GM19240 (cell line): ENCODE measurements around the gene SCTR.

Experiments
- DNase-seq: peaks from one replicate; pipeline ENCODE4 v3.0.0; 2011; ENCODE audit warnings: low spot score; ENCODE audit not compliant: insufficient read length

Gene SCTR

GRCh38 chr2:119488245-119489214 is 35.8 kb downstream of the SCTR start:
- no peak for DNase-seq

GRCh38 chr2:119487434-119488244 is 36.6 kb downstream of the SCTR start:
- no peak for DNase-seq

- DNase-seq, result no peak
These were observed 37.4 kb downstream of the SCTR start for GRCh38 chr2:119486886-119487285.

DNA sequence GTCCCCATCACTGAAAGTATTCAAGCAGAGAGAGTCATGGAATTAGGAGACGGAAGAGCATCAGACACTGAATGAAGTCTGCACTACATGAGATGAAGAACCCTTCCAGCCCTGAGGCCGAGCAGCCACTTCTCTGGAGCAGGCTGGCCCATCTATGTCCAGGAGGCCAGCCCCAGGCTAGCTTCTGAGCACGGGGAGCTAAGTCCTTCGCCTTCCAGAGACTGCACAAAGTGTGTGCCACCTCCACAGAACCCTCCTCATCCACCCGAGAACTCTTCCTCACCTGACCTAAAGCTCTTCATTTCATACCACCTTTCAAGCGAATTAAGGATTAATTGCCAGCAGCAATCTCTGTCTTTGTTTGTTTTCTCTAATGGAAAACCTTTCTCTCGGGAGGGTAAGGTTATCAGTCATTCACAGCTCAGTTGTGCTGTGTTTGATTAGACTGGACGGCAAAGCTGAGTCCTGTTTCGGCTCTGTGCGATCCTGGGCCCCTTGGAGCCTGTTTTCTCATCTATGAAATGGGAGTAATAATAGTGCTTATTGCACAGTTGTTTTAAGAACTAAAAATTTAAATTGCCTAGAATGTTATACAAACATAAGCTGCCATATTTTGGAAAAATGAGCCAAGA is 38.0 kb downstream of the SCTR start:
- DNase-seq, result no peak

- DNase-seq, result no peak
These were observed 38.8 kb downstream of the SCTR start for GRCh38 chr2:119485336-119486110.

- no peak for DNase-seq
These were observed 39.4 kb downstream of the SCTR start for GRCh38 chr2:119484834-119485233.

DNA sequence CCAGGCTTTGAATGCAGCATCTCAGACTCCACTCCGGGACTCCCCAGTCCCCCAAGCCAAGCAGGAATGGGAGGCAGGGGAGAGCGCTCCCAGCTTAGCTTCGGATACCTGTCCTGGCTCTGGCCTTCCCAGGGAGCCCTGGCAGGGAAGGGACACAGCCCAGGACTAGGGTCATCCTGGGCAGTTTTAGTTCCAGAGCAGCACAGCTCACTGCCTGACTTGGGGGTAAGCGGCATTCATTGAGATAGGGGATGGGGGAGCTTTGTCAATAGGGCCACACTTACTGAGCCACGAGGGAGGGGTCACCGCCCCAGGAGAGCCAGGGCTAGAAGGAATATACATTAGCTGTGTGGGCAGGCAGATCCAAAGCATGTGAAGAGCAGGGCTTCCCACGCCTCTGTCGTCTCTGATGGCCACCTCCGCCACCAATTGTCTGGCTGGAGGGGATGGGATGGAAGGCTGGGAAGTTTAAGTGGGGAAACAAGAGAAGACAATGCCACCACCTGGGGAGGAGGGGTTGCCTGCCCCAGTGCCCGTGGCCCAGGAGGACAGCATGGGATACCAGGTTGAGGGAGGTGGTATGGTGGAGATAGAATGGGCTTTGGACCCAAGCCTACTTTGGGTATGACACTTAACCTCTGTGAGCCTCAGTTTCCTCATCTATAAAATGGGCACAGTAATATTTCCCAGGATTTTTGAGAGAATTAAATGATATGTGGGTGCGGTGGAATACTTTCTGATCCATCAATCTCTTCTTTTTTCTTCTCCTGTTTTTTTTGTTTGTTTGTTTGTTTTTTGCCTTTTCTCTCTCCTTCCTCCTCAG is 40.2 kb downstream of the SCTR start:
- DNase-seq, result no peak

DNA sequence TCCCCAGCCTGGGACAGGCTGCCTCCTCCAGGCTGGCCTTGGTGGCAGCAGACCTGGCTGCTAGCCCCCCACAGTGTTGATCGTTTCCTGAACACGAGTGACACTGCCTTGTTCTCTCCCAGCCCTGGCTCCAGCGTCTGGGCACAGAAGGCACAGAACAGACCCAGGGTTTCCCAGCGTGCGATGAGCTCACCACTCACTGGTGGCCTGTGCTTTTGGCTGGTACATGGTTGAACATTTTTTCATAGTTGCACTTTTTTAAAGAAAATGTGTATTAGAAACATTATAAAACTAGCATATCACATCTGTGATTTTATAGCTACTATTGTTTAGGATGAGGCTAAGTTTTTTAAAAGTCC is 40.9 kb downstream of the SCTR start:
- DNase-seq, result no peak

- DNase-seq, result no peak
These were observed 41.5 kb downstream of the SCTR start for GRCh38 chr2:119482481-119483394.

DNA sequence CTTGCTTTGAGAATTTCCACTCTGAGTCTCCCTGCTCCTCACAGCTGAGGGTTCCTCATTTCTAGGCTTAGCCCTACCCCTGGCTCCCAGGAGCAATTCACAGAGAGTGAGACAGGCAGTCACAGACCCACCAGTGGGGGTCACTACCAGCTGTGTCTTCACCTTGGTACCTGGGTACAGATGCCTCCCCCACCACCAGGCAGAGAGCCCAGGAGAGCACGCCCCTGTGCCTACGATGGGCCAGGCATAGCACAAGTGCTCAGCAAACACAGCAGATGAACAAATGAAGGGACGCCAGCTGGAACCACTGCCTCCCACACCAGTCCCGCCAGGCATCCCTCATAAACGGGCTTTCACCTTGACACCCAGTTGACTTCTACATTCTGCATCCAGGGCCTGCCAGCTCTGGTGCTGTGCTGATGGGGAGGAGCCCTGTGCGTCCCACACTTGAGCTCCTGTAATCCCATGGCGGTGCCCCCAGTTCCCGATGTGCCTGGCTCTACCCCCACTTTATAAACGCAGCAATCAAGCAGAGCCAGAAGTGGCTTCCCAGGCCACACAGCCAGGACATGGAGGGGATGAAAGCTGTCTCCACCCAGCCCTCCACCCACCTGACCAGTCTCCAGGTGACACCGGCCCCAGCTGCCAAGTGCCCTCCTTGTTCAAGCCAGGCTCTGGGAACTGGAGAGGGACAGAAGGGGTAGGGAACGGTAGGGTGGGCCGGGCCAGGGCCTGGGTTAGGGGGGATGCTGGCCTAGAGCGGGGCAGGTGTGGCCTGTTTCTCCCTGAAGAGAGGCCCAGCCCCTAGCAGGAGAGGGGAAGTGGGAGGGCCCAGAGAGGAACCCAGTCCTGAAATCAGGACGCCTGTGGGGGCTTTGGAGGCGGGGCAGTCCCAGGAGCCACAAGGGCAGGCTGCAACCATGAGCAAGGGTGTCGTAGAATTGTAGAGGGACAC is 42.5 kb downstream of the SCTR start:
- no peak for DNase-seq

DNA sequence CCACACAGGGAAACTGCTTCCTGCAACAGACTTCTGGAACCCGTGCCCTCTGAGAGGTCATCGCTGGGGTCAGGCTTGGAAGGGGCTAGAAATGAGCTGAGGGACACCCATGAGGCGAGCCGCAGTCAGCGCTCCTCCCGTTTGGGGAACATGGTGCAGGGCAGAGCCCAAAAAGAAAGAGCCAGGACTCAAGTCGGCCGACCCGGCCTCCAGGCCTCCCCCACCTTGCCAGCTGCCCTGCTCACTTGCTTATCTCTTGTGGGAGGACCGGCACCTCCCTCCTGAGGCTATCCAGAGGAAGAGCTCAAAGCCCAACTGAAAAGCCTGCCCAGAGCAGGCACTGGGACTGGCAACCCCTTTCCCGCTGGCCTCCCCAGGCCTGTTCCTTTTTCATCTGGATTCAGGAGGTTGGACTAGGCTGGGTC is 43.6 kb downstream of the SCTR start:
- no peak for DNase-seq

GRCh38 chr2:119480184-119480583 is 44.1 kb downstream of the SCTR start:
- no peak for DNase-seq

GRCh38 chr2:119478978-119479295 is 45.3 kb downstream of the SCTR start:
- DNase-seq, result no peak

DNA sequence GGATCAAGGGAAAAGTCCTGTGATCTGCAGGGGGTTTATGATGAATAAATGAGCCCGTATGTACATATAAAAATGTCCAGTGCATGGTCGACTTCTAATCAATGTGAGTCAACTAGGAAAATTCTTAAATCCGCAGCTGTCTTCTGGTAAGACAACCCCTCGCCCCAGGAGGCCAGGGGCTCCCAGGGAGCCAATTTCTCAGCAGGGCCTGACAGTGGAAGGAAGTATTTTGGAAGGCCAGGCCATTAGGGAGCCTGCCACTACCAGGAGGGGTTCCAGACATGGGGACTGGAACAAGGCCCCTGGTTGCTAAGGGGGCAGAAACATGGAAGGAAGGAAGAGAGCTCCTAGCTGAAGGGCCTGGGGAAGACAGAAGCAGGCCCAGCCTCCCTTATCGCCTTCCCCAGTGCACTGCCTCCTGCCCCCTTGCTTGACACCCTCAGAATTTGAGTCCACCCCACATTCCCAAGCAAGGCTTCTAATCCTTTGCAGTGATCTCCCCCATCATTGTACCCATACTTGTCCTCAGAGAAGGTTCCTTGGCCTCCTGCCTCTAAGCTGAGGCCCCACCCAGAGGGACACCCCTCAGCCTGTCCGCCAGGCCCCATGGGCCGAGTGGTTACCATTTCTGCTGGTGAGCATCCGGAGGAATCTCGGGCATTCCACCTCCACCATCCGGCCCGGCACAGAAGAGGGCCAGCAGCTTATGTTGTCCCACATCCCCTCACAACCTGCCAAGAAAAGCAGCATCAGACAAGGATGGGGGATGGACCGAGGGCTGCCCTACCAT is 45.9 kb downstream of the SCTR start:
- DNase-seq, result no peak

DNA sequence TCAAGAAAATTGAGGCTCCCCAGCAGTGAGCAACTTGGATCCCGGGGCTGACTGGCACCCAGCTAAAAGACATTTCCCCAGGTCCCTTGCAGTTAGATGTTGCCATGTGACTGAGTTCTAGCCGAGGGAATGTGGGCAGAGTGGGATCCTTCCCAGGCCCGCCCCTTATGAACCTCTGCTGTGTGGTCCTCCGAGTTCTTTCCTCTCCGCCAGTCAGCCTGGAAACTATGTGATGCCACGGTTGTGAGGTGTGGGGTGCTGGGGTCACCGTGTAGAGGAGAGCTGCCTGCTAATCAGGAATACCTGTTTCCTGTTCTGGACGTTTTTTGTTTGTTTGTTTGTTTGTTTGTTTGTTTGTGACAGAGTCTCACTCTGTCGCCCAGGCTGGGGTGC is 47.2 kb downstream of the SCTR start:
- no peak for DNase-seq

DNA sequence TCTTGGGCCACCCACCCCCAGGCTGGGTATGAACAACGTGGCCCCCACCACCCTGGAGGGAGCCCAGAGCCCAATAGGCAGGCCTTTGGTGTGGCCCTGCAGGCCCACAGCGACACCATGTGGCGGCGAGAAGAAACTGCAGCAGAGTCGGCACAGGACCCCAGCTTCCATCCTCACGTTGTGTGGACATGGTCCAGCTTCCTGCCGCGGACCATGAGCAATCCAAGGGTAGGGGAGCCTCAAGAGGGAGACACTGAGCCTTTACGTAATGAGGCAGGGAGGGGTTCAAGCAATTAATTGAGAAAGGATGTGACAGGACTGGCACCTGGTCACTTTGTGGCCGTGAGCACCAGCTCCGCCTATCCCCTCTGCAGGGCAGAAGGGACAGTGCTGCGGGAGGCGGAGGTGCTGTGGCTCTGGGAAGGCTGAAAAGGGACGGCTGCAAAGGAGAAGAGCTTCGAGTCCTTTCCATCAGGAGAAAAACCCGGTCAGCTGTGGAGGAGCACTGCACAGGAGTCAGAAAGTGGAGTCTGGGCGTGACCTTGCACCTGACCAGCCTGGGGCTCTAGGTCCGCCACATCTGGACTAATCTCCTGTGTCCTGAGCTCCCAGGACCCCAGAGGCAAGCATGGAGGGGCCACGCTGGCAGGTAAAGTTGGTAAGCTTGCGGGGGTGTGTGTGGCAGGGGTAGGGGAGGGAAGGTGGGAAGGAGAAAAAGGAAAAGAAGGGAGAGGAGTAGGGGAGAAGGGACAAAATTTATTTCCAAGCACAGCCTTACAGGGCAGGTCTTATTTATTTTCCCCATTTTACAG is 47.8 kb downstream of the SCTR start:
- peak; percentile 50 for DNase-seq

GRCh38 chr2:119475857-119476244 is 48.4 kb downstream of the SCTR start:
- no peak for DNase-seq
